Lower leg skin (tissue), 4 donors: ENCODE results near the gene MRPL10. TPM values are rescaled to one million over a fixed set of nuclear protein-coding genes. Genes with fewer than 3 reads are reported as not detected.
"Not testable (repeated sequence)": the region's sequence is repeated elsewhere in the genome, so short reads cannot be mapped to it uniquely, and the experiment has no call there.

Experiments
- DNase-seq, 2 donors: peaks; one replicate each; pipeline ENCODE4 v3.0.0-alpha.2; 2019; ENCODE audit warnings: low spot score in 2 of 2
- H3K4me3 ChIP-seq: fragments of 200-600 bp; sonication (generic); 2 replicates; pipeline ENCODE4 v1.5.1; 2017; ENCODE audit warnings: mild to moderate bottlenecking, low read depth; ENCODE audit not compliant: poor library complexity, severe bottlenecking
- CTCF ChIP-seq, 3 donors: fragments of 450-650 bp; IDR thresholded peaks; one replicate each; pipeline ENCODE4 v1.5.1; 2016; ENCODE audit warnings: antibody characterized with exemption in 3 of 3, mild to moderate bottlenecking in 3 of 3, moderate library complexity in 2 of 3
- POLR2A ChIP-seq, 2 donors: fragments of 450-650 bp; IDR thresholded peaks; one replicate each; pipeline ENCODE4 v1.6.1; 2016 to 2017; ENCODE audit warnings: antibody characterized with exemption in 2 of 2, mild to moderate bottlenecking in 1 of 2, moderate library complexity in 1 of 2
- WGBS, 2 donors: methylation state at CpG; one replicate each; pipeline ENCODE4 v1.1.5; 2018; 5-methylcytosine and 5-hydroxymethylcytosine counted together
- intact Hi-C: fragments of 100-400 bp; cut with DNase I; formaldehyde crosslinking; loops from one replicate; pipeline ENCODE4 v1.15.0; 2023; ENCODE audit warnings: low total_unique reads
- total RNA-seq, 4 donors: library from RNA; depleted of rRNA; stranded (reverse); fragments of >200 nt; gene quantifications; one replicate each; pipeline ENCODE4 v1.1.0, GENCODE V29; 2016

MRPL10 gene
- total RNA-seq, 4 donors from 2014 or later = 25.3 to 35.4 (median 30.2) TPM

GRCh38 chr17:47781397-47781796, 49.9 kb downstream of the MRPL10 start:
- intact Hi-C loops = no loop called here
- no peak for DNase-seq
- H3K4me3 ChIP-seq = no peak overlapping the region
- TF ChIP-seq POLR2A (IDR thresholded peaks at IDR 0.05) = no peak
- TF ChIP-seq CTCF (IDR thresholded peaks at IDR 0.05) = no peak
- 64 to 67% methylated on average over 5 of the region's 5 CpGs for WGBS, 2 donors

- TF ChIP-seq CTCF (IDR thresholded peaks at IDR 0.05) = no peak
- no peak for TF ChIP-seq POLR2A (IDR thresholded peaks at IDR 0.05)
- WGBS, 2 donors = 47 to 50% methylated on average over 8 to 11 of the region's 45 CpGs
- no peak for DNase-seq
- no peak overlapping the region for H3K4me3 ChIP-seq
- intact Hi-C loops = no loop called here
These were observed 53.1 kb downstream of the MRPL10 start for GRCh38 chr17:47778184-47778635.

GRCh38 chr17:47776330-47777197, 54.8 kb downstream of the MRPL10 start:
- TF ChIP-seq CTCF (IDR thresholded peaks at IDR 0.05) = no peak
- intact Hi-C loops = no loop called here
- WGBS, 2 donors = 51 to 53% methylated on average over 14 of the region's 14 CpGs
- H3K4me3 ChIP-seq = no peak overlapping the region
- DNase-seq = no peak

GRCh38 chr17:47774987-47775580, 56.3 kb downstream of the MRPL10 start:
- no peak overlapping the region for H3K4me3 ChIP-seq
- no peak for TF ChIP-seq CTCF (IDR thresholded peaks at IDR 0.05)
- no peak for TF ChIP-seq POLR2A (IDR thresholded peaks at IDR 0.05)
- no peak for DNase-seq
- 71 to 75% methylated on average over 1 of the region's 1 CpG for WGBS, 2 donors
- intact Hi-C loops = loop anchor here (5.0 kb wide), 1 partner anchor 1808 kb away; no protein-coding TSS in a partner anchor

GRCh38 chr17:47774331-47774730, 57.0 kb downstream of the MRPL10 start:
- no peak for TF ChIP-seq POLR2A (IDR thresholded peaks at IDR 0.05)
- 63 to 74% methylated on average over 4 of the region's 4 CpGs for WGBS, 2 donors
- DNase-seq = no peak
- intact Hi-C loops = loop anchor here (5.0 kb wide), 1 partner anchor 1807 kb away; no protein-coding TSS in a partner anchor
- H3K4me3 ChIP-seq = no peak overlapping the region

GRCh38 chr17:47773649-47774048, 57.7 kb downstream of the MRPL10 start:
- H3K4me3 ChIP-seq, DNase-seq: not testable (repeated sequence)
- 85 to 90% methylated on average over 9 of the region's 9 CpGs for WGBS, 2 donors
- intact Hi-C loops = loop anchor here (5.0 kb wide), 1 partner anchor 1806 kb away; no protein-coding TSS in a partner anchor

Other genes with a start within 250 kb of the MRPL10 start
- gene KPNB1, start 181.6 kb downstream of the MRPL10 start, total RNA-seq = 100 to 1,000 TPM; 114 to 189 (median 124) TPM
- gene TBKBP1, start 137.4 kb downstream of the MRPL10 start, total RNA-seq = 10 to 100 TPM in 2 of 4 donors, 1 to 10 TPM in 2; 7.1 to 14.7 (median 9.3) TPM
- gene TBX21, start 98.3 kb downstream of the MRPL10 start, total RNA-seq = 1 to 10 TPM in 2 of 4 donors, under 1 TPM in 1, not detected in 1; 0.12 to 1.9 (median 1.2) TPM
- 1 to 10 TPM; 1.1 to 8.4 (median 1.8) TPM for gene OSBPL7, start 9.7 kb downstream of the MRPL10 start, total RNA-seq
- not detected for gene LRRC46, start 129 bp upstream of the MRPL10 start, total RNA-seq
- 10 to 100 TPM; 23.1 to 37.9 (median 28.3) TPM for gene SCRN2, start 9.7 kb upstream of the MRPL10 start, total RNA-seq
- gene SP6, start 19.6 kb upstream of the MRPL10 start, total RNA-seq = 10 to 100 TPM; 21.9 to 29.9 (median 24.7) TPM
- 10 to 100 TPM in 2 of 4 donors, 1 to 10 TPM in 2; 5.1 to 12.6 (median 8.1) TPM for gene SP2, start 64.7 kb upstream of the MRPL10 start, total RNA-seq
- 10 to 100 TPM; 20.2 to 36.8 (median 30.3) TPM for gene PNPO, start 110.0 kb upstream of the MRPL10 start, total RNA-seq
- 10 to 100 TPM in 3 of 4 donors, 1 to 10 TPM in 1; 9.9 to 45.1 (median 24.3) TPM for gene PRR15L, start 126.3 kb upstream of the MRPL10 start, total RNA-seq
- 100 to 1,000 TPM in 3 of 4 donors, 10 to 100 TPM in 1; 95.8 to 115 (median 107) TPM for gene CDK5RAP3, start 139.6 kb upstream of the MRPL10 start, total RNA-seq
- 10 to 100 TPM in 3 of 4 donors, 1 to 10 TPM in 1; 9.1 to 16.9 (median 12.9) TPM for gene COPZ2, start 206.3 kb upstream of the MRPL10 start, total RNA-seq
- 100 to 1,000 TPM in 3 of 4 donors, 10 to 100 TPM in 1; 97.2 to 158 (median 117) TPM for gene NFE2L1, start 216.8 kb upstream of the MRPL10 start, total RNA-seq